Progenitor cell of endocrine pancreas (in vitro differentiated cells): Measurements from ENCODE around the gene BHLHE40. TPM values are rescaled to one million over a fixed set of nuclear protein-coding genes. Genes with fewer than 3 reads are reported as not detected.

Experiments used
- DNase-seq: peaks from one replicate; pipeline ENCODE4 v3.0.0; 2021; ENCODE audit warnings: low spot score; ENCODE audit not compliant: unreplicated experiment
- H3K27ac Mint-ChIP-seq: 2 replicates; pipeline ENCODE4 v1.8.0; 2021; ENCODE audit warnings: mild to moderate bottlenecking, moderate library complexity, mixed read lengths
- H3K27me3 Mint-ChIP-seq: 2 replicates; pipeline ENCODE4 v1.8.0; 2021; ENCODE audit warnings: mixed read lengths
- H3K36me3 Mint-ChIP-seq: 2 replicates; pipeline ENCODE4 v1.8.0; 2022; ENCODE audit warnings: mixed read lengths; ENCODE audit not compliant: insufficient read depth
- H3K4me1 Mint-ChIP-seq: 2 replicates; pipeline ENCODE4 v1.8.0; 2021; ENCODE audit warnings: low read depth, mixed read lengths
- H3K4me3 Mint-ChIP-seq: 2 replicates; pipeline ENCODE4 v1.8.0; 2021; ENCODE audit warnings: low read depth, mild to moderate bottlenecking, moderate library complexity, mixed read lengths
- H3K9me3 Mint-ChIP-seq: 2 replicates; pipeline ENCODE4 v1.8.0; 2021; ENCODE audit warnings: low read depth, mixed read lengths
- total RNA-seq: library from RNA; stranded (reverse); gene quantifications from 2 replicates; pipeline ENCODE4 v1.2.1, GENCODE V29; 2021
- TF ChIP-seq, protein P1 (sequence below): fragments of 200-600 bp; sonication (generic); IDR thresholded peaks from one replicate; pipeline ENCODE4 v1.5.0; 2021; ENCODE audit warnings: antibody characterized with exemption, mild to moderate bottlenecking; ENCODE audit not compliant: unreplicated experiment

BHLHE40 gene
- total RNA-seq, 1 donor from 2014 or later = 1.1 TPM

DNA sequence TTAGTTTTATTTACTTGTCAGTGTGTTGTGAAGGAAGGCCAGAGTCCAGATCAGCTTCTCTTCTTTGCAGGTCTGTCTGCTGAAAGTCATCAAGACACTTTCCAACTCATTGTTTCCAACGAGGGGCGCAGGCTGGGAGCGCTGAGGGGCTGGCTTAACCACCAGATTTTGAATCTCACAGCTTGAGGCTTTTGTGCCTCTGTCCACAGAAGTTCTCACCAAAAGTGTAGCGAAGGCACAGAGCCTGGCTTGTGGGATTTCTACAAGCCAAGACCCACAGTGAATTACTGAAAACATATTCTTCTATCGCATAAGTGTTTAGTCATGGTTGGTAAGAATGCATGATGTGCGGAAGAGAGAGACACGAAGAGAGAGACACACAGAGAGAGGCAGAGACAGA is 35.2 kb downstream of the BHLHE40 start:
- TF ChIP-seq, protein P1, sequence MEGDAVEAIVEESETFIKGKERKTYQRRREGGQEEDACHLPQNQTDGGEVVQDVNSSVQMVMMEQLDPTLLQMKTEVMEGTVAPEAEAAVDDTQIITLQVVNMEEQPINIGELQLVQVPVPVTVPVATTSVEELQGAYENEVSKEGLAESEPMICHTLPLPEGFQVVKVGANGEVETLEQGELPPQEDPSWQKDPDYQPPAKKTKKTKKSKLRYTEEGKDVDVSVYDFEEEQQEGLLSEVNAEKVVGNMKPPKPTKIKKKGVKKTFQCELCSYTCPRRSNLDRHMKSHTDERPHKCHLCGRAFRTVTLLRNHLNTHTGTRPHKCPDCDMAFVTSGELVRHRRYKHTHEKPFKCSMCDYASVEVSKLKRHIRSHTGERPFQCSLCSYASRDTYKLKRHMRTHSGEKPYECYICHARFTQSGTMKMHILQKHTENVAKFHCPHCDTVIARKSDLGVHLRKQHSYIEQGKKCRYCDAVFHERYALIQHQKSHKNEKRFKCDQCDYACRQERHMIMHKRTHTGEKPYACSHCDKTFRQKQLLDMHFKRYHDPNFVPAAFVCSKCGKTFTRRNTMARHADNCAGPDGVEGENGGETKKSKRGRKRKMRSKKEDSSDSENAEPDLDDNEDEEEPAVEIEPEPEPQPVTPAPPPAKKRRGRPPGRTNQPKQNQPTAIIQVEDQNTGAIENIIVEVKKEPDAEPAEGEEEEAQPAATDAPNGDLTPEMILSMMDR = no peak
- no peak for DNase-seq
- H3K9me3 Mint-ChIP-seq = no peaks in the 10 kb centered on the region
- H3K36me3 Mint-ChIP-seq = no peaks in the 10 kb centered on the region
- peaks cover 47% of the 10 kb centered on the region for H3K27me3 Mint-ChIP-seq
- no peak overlapping the region for H3K27ac Mint-ChIP-seq
- H3K4me1 Mint-ChIP-seq = peaks cover 21% of the 10 kb centered on the region
- no peak overlapping the region for H3K4me3 Mint-ChIP-seq

DNA sequence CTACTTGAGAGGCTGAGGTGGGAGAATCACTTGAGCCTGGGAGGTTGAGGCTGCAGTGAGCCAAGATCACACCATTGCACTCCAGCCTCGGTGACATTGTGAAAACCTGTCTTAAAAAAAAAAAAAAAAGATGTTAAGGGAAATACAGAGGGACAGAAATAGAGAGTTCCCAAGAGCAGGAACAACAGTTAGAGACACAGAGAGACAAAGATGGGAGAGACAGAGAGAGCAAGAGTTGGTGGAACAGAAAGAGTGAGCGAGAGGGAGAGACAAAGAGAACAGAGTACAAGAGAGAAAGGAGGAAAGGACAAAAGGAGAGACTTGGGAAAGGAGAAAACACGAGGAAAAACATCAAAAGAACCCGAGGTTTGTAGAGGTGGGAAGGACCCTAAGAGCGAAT is 35.8 kb downstream of the BHLHE40 start:
- H3K27ac Mint-ChIP-seq = no peak overlapping the region
- no peaks in the 10 kb centered on the region for H3K9me3 Mint-ChIP-seq

DNA sequence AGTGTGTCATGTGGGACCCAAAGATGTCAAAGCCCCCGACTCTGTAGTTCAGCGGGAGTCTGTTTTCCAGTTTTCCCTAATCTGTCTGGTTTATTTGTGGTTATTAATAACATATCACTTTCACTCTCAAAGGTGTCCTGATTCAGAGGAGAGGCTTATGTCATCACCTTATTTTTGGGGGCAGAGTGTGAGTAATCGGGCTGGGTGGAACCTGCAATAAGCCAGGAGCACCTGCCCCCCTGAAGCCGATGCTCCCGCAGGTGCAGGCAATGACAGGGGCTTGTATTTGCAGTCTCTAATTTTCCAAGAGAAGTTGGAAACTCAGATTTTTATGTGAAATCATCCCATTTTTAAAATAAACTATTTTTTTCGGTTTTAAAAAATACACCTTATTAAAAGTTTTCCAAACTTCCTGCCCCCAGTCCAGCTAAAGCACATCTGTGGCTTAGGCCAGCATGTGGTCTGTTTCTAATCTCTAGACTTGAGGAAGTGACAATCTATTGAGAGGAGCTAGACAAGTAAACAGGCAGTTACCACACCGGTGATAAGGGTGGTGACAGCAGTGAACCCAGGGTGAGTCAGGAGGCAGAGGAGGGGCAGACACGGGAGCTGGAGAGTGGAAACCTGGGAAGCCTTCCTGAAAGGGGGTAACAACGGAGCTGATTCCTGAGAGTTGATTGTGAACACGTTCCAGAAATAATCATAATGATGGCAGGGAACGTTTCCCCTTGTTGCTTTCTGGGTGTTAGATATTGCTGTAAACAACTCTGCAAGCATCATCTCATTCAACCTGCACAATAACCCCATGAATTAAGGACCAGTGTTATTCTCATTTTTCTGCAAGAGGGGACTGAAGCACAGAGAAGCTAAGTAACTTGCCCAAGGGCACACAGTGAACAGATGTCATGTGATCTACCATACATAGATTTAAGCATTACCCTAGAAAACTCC is 37.2 kb downstream of the BHLHE40 start:
- Mint-ChIP-seq H3K4me3 (no peak overlapping the region), H3K27me3 (peaks cover 60% of the 10 kb centered on the region), H3K36me3 (no peaks in the 10 kb centered on the region), H3K4me1 (peaks cover 21% of the 10 kb centered on the region), H3K27ac (peak overlapping the region; percentile 82), H3K9me3 (no peaks in the 10 kb centered on the region)
- DNase-seq = no peak
- TF ChIP-seq, protein P1 = no peak

More for the DNA sequence above, 35.8 kb downstream of the BHLHE40 start:
- H3K4me3 Mint-ChIP-seq = no peak overlapping the region
- H3K4me1 Mint-ChIP-seq = peaks cover 21% of the 10 kb centered on the region
- no peak for DNase-seq
- H3K36me3 Mint-ChIP-seq = no peaks in the 10 kb centered on the region
- TF ChIP-seq, protein P1 = no peak
- H3K27me3 Mint-ChIP-seq = peaks cover 54% of the 10 kb centered on the region

DNA sequence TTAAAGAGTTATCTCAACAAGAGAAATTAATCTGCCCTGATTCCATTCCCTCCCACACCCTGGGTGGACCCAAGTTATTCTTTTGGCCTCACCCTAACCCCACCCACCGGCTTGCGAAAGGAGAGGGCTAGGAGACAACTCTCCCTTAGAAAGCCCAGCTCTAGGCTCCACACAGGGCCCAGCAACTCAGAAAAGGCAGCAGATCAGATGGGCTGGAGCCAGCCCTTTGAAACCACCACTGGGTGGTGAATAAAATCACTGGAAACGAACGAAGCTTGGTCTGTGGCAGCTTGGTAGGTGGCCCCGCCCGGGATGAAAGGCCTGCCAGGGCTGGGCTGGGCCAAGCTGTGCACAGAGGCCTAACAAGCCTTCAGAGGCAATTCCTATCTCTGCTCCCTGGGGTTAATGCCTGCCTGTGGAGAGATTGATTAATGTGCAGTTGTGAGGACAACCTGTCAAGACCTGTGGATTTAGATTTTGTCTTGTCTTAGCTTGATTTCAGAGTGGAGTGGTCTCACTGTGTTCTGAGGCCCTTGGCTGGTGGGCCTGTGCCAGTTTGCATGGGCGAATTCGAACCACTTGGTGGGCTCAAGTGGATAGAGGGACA is 38.8 kb downstream of the BHLHE40 start:
- Mint-ChIP-seq H3K9me3 (no peaks in the 10 kb centered on the region), H3K27me3 (peaks cover 55% of the 10 kb centered on the region), H3K36me3 (no peaks in the 10 kb centered on the region), H3K4me1 (peaks cover 21% of the 10 kb centered on the region), H3K27ac (peak overlapping the region; percentile 49), H3K4me3 (no peak overlapping the region)
- TF ChIP-seq, protein P1 = no peak
- DNase-seq = no peak

DNA sequence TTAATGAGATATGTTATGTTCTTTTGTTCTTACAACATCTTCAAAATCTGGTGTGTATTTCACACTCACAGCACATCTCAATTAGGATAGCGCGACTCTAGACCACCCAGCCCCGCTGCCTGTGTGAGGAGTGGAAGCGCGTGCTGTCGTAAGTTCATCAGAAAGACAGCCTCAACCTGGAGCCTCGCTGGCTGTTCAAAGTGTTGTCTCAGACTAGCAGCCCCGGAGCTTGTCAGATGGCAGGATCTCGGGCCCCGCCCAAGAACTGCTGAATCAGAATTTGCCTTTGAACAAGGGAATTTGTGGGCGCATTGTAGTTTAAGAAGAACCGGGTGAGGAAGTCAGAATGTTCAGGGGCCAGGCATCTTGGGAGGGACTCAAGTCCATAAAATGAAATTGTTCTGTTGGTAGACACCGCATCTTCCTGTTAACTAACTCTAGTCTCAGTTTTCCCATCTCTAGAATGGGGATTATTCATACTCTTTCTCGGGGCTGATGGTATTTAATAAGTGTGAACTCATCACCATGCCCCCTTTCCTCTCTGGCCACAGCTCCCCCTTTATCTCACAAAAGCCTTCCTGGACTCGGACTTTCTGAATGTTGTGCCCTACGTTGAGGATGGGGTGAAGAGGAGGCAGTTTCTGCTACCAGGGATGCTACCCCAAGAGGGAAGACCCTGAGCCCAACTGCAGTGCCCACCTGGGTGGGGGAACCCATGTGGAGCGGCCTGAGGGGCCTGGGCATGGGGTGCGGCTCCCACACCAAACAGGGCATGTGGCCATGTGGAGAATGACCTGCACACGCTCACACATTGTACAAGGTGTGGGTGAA is 40.4 kb downstream of the BHLHE40 start:
- Mint-ChIP-seq H3K4me3 (no peak overlapping the region), H3K4me1 (peaks cover 16% of the 10 kb centered on the region), H3K36me3 (no peaks in the 10 kb centered on the region), H3K27ac (no peak overlapping the region), H3K9me3 (no peaks in the 10 kb centered on the region), H3K27me3 (peaks cover 50% of the 10 kb centered on the region)
- DNase-seq = no peak
- TF ChIP-seq, protein P1 = no peak
